Caco-2 (cell line): ENCODE results near the gene EWSR1. TPM values are rescaled to one million over a fixed set of nuclear protein-coding genes. Genes with fewer than 3 reads are reported as not detected.

Source experiments
- BruUV-seq: library from RNA; stranded (reverse); fragments of 400-500 nt; replicated peaks from 2 replicates; lab custom pipeline; 2021; lab: Mats Ljungman, UMichigan
- CTCF ChIA-PET: fragments of 300-600 bp; sonication (Branson Sonifier 250); formaldehyde crosslinking; loops from one replicate; lab custom pipeline; 2022; ENCODE audit warnings: antibody characterized with exemption; lab: Charles Lee
- POLR2A ChIA-PET: fragments of 300-600 bp; sonication (Branson Sonifier 250); formaldehyde crosslinking; loops from one replicate; lab custom pipeline; 2022; ENCODE audit warnings: antibody characterized with exemption; lab: Charles Lee
- DNase-seq, 2 experiments: peaks; one replicate each; pipeline versions ENCODE4 v3.0.0 to v3.0.0-alpha.2; 2020 to 2022
- H3K27me3 ChIP-seq: replicated peaks from 2 replicates; pipeline ENCODE4 v1.6.0; 2011; ENCODE audit warnings: low read length; ENCODE audit not compliant: control insufficient read depth, insufficient read depth
- H3K36me3 ChIP-seq: 2 replicates; pipeline ENCODE4 v1.5.1; 2011; ENCODE audit warnings: low read length; ENCODE audit not compliant: control insufficient read depth, insufficient read depth
- H3K4me1 ChIP-seq: fragments of 250-450 bp; sonication (Bioruptor Pico); 2 replicates; pipeline ENCODE4 v1.5.1; 2020; ENCODE audit warnings: mild to moderate bottlenecking
- H3K4me3 ChIP-seq: 2 replicates; pipeline ENCODE4 v1.5.1; 2011; ENCODE audit warnings: low read depth, mild to moderate bottlenecking, control low read depth, low read length
- H3K9me3 ChIP-seq: fragments of 250-450 bp; sonication (Bioruptor Pico); 2 replicates; pipeline ENCODE4 v1.5.1; 2020; ENCODE audit warnings: mild to moderate bottlenecking, moderate library complexity
- H3K27ac Mint-ChIP-seq: one replicate; pipeline ENCODE4 v1.8.0; 2022; ENCODE audit warnings: mixed read lengths; ENCODE audit not compliant: unreplicated experiment
- H3K27me3 Mint-ChIP-seq: one replicate; pipeline ENCODE4 v1.8.0; 2022; ENCODE audit warnings: mixed read lengths; ENCODE audit not compliant: insufficient read depth, unreplicated experiment
- H3K36me3 Mint-ChIP-seq: one replicate; pipeline ENCODE4 v1.8.0; 2022; ENCODE audit warnings: mild to moderate bottlenecking, mixed read lengths; ENCODE audit not compliant: insufficient read depth, unreplicated experiment
- H3K4me1 Mint-ChIP-seq: one replicate; pipeline ENCODE4 v1.8.0; 2022; ENCODE audit warnings: low read depth, mixed read lengths; ENCODE audit not compliant: unreplicated experiment
- H3K4me3 Mint-ChIP-seq: one replicate; pipeline ENCODE4 v1.8.0; 2022; ENCODE audit warnings: mild to moderate bottlenecking, moderate library complexity, mixed read lengths; ENCODE audit not compliant: unreplicated experiment
- H3K9me3 Mint-ChIP-seq: one replicate; pipeline ENCODE4 v1.8.0; 2022; ENCODE audit warnings: mixed read lengths; ENCODE audit not compliant: unreplicated experiment
- intact Hi-C: fragments of 100-400 bp; cut with micrococcal nuclease; formaldehyde crosslinking; loops from one replicate; pipeline ENCODE4 v1.10.0; 2022; ENCODE audit not compliant: unreplicated experiment
- total RNA-seq: library from RNA; stranded (reverse); gene quantifications from 2 replicates; pipeline ENCODE4 v1.2.3, GENCODE V29; 2022
- TF ChIP-seq, protein P1 (sequence below), 2 experiments: fragments of 200-600 bp in 1 of 2; IDR thresholded peaks; 1 replicate in 1 of 2; 2 replicates in 1 of 2; pipeline versions ENCODE4 v1.5.1 to v1.8.0; 2011 to 2022; ENCODE audit warnings: antibody characterized with exemption in 1 of 2, control low read depth in 1 of 2, inconsistent platforms in 1 of 2, low read depth in 1 of 2, low read length in 1 of 2, mild to moderate bottlenecking in 1 of 2, moderate library complexity in 1 of 2; ENCODE audit not compliant: insufficient read depth in 1 of 2, severe bottlenecking in 1 of 2, unreplicated experiment in 1 of 2

The EWSR1 gene
- total RNA-seq, 1 experiment from 2014 or later, result 358 TPM

DNA sequence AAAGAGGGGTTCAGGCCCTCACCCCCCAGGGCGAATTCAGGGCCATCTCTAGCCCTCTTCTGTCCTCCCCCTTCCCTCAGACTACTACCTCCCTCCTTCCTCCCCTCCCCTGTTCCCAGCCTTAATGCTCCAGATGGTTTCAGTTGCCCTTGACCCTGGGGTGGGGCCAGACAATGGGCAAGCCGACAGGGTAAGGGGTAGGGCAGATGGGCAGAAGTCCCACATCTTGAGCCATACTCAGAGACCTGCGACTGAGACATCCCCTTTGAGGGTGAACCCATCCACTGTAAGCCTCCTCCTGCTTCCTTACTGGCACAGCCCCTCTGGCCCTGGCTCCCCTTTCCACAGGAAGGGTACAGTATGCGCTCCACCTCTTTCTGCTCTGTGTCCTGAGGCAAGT lies 2.1 kb upstream of the EWSR1 start:
- H3K9me3 Mint-ChIP-seq, result no peaks in the 10 kb centered on the region
- peak overlapping the region; percentile 98 for H3K4me3 Mint-ChIP-seq
- intact Hi-C loops, result no loop called here
- peaks cover 39% of the 10 kb centered on the region for H3K36me3 Mint-ChIP-seq
- Histone ChIP-seq H3K4me3 (no peak overlapping the region), H3K27me3 (no peaks in the 10 kb centered on the region), H3K9me3 (no peaks in the 10 kb centered on the region), H3K36me3 (peaks cover 4% of the 10 kb centered on the region), H3K4me1 (peaks cover 13% of the 10 kb centered on the region)
- H3K27me3 Mint-ChIP-seq, result no peaks in the 10 kb centered on the region
- peak overlapping the region; percentile 100 for H3K27ac Mint-ChIP-seq
- TF ChIP-seq, protein P1, sequence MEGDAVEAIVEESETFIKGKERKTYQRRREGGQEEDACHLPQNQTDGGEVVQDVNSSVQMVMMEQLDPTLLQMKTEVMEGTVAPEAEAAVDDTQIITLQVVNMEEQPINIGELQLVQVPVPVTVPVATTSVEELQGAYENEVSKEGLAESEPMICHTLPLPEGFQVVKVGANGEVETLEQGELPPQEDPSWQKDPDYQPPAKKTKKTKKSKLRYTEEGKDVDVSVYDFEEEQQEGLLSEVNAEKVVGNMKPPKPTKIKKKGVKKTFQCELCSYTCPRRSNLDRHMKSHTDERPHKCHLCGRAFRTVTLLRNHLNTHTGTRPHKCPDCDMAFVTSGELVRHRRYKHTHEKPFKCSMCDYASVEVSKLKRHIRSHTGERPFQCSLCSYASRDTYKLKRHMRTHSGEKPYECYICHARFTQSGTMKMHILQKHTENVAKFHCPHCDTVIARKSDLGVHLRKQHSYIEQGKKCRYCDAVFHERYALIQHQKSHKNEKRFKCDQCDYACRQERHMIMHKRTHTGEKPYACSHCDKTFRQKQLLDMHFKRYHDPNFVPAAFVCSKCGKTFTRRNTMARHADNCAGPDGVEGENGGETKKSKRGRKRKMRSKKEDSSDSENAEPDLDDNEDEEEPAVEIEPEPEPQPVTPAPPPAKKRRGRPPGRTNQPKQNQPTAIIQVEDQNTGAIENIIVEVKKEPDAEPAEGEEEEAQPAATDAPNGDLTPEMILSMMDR (IDR thresholded peaks at IDR 0.05; ENCODE audit: insufficient read depth in 1 of 2, low read depth in 1 of 2, low read length in 1 of 2, severe bottlenecking in 1 of 2, unreplicated experiment in 1 of 2), result no peak
- ChIA-PET POLR2A (interaction anchor here (1.1 kb wide), 1 partner anchor 46 kb away, joined by 3 read pairs; no protein-coding TSS in a partner anchor), CTCF (no interaction called here)
- peaks cover 11% of the 10 kb centered on the region for H3K4me1 Mint-ChIP-seq
- no peak for DNase-seq
- BruUV-seq, result no TSS peak

DNA sequence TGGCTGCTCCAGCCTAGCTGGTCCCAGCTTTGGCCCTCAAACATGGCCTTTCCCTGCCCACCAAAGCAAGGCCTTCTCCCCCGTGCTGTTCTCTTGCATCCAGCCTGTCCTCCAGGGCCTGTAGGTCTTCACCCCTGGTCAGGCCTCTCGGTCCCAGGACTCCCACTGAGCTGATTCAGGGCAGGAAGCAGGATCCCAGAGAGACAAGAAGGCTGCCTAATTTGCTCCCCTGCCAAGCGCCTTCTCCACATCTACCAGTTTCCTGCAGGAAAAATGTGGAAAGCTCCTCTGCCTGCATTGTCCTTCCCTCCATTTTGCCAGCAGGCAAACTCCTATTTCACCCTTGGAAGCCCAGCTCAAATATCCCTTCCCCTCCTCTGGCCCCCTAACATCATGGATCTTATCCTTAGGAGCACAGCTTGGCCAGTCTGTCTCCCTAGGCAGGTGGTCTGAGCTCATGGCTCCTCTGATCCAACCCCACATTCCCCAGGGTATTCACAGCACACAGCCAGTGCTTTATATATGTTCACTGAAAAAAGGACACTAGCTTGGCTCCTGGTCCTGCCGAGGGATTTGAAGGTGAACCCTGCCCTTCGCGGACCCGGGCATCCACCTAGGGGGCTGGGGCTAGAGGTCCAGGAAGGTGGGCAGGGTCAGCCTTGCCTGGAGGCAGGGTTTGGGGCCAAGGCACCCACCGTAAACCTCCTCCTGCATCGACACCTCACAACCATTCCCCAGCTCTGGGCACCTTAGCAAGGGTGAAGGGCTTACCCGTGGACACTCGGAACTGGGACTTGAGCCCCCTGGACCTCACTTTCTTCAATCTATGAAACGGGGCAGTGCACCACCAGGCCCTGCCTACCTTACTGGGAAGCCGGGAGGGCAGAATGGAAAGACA lies 1.3 kb upstream of the EWSR1 start:
- H3K4me1 ChIP-seq, result peaks cover 20% of the 10 kb centered on the region
- intact Hi-C loops, result no loop called here
- peaks cover 48% of the 10 kb centered on the region for H3K36me3 Mint-ChIP-seq
- peak overlapping the region; percentile 100 for H3K27ac Mint-ChIP-seq
- H3K27me3 ChIP-seq, result no peaks in the 10 kb centered on the region
- H3K27me3 Mint-ChIP-seq, result no peaks in the 10 kb centered on the region
- TF ChIP-seq, protein P1 (IDR thresholded peaks at IDR 0.05; ENCODE audit: insufficient read depth in 1 of 2, low read depth in 1 of 2, low read length in 1 of 2, severe bottlenecking in 1 of 2, unreplicated experiment in 1 of 2), result no peak
- H3K4me3 ChIP-seq, result peak overlapping the region; percentile 76
- H3K9me3 Mint-ChIP-seq, result no peaks in the 10 kb centered on the region
- H3K4me3 Mint-ChIP-seq, result peak overlapping the region; percentile 98
- H3K4me1 Mint-ChIP-seq, result peaks cover 19% of the 10 kb centered on the region
- CTCF ChIA-PET, result interaction anchor here (1.3 kb wide), 1 partner anchor 22 kb away, joined by 3 read pairs; no protein-coding TSS in a partner anchor
- no peaks in the 10 kb centered on the region for H3K9me3 ChIP-seq
- BruUV-seq, result no TSS peak
- POLR2A ChIA-PET, result interaction anchor here (0.6 to 1.1 kb wide), 2 partner anchors 47 to 194 kb away, joined by 3 read pairs; partner anchors contain the start of gene KREMEN1
- no peak for DNase-seq
- peaks cover 4% of the 10 kb centered on the region for H3K36me3 ChIP-seq

DNA sequence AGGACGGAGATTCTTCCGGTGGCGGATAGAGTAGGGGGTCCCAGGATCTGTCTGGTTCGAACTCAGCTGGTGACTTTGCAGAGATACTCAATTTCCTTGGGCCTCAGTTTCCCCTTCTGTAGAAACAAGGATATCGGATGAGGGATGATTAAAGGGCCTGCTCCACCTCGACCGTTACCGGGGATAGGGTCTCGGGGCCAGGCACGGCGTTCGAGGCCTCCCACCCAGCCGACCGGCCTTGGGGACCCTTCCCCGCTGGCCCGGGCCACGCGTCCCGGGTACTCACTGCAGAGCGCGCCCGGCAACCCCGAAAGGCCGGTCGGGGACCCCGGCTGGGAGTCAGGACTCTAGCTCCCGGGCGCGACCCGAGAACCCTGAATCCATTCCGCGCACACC lies 608 bp upstream of the EWSR1 start:
- TSS peak; percentile 62 for BruUV-seq
- H3K4me1 Mint-ChIP-seq, result peaks cover 25% of the 10 kb centered on the region
- intact Hi-C loops, result no loop called here
- peak overlapping the region; percentile 98 for H3K4me3 Mint-ChIP-seq
- H3K9me3 Mint-ChIP-seq, result no peaks in the 10 kb centered on the region
- H3K4me3 ChIP-seq, result peak overlapping the region; percentile 76
- H3K27me3 ChIP-seq, result no peaks in the 10 kb centered on the region
- H3K27me3 Mint-ChIP-seq, result no peaks in the 10 kb centered on the region
- peaks cover 4% of the 10 kb centered on the region for H3K36me3 ChIP-seq
- peak overlapping the region; percentile 100 for H3K27ac Mint-ChIP-seq
- peaks cover 55% of the 10 kb centered on the region for H3K36me3 Mint-ChIP-seq
- no peaks in the 10 kb centered on the region for H3K9me3 ChIP-seq
- H3K4me1 ChIP-seq, result peaks cover 20% of the 10 kb centered on the region
- TF ChIP-seq, protein P1 (IDR thresholded peaks at IDR 0.05; ENCODE audit: insufficient read depth in 1 of 2, low read depth in 1 of 2, low read length in 1 of 2, severe bottlenecking in 1 of 2, unreplicated experiment in 1 of 2), result no peak
- ChIA-PET CTCF (interaction anchor here (1.3 kb wide), 1 partner anchor 22 kb away, joined by 3 read pairs; no protein-coding TSS in a partner anchor), POLR2A (no interaction called here)
- no peak for DNase-seq
